NB4 (cell line): ENCODE measurements around the gene PPP1R2B.
A peak's percentile ranks its signal among the peaks of the same experiment; 100 is the strongest.

Source experiments
- DNase-seq: peaks from one replicate; pipeline ENCODE4 v3.0.0; 2010; ENCODE audit warnings: low read depth
- H3K4me3 ChIP-seq: one replicate; pipeline ENCODE4 v1.5.1; 2011; ENCODE audit warnings: mild to moderate bottlenecking, low read depth, low read length, moderate library complexity
- CTCF ChIP-seq: IDR thresholded peaks from one replicate; pipeline ENCODE4 v1.5.1; 2012; ENCODE audit warnings: low read depth, low read length
- MAX ChIP-seq: IDR thresholded peaks from 2 replicates; pipeline ENCODE4 v1.6.1; 2011; ENCODE audit warnings: low read depth, low read length
- MYC ChIP-seq: IDR thresholded peaks from 2 replicates; pipeline ENCODE4 v1.6.1; 2011; ENCODE audit warnings: low read depth, low read length
- POLR2A ChIP-seq: IDR thresholded peaks from 2 replicates; pipeline ENCODE4 v1.6.1; 2011; ENCODE audit warnings: mild to moderate bottlenecking; ENCODE audit not compliant: insufficient read length; ENCODE audit errors: extremely low read depth

PPP1R2B gene

GRCh38 chr5:156850206-156850751 lies at the start of gene PPP1R2B:
Gene PPP1R2B, plus strand, starts transcription at chr5:156850295. Its CDS starts 268 bp downstream, at chr5:156850563.
- DNase-seq, result no peak
- H3K4me3 ChIP-seq, result no peak within 1 kb of the TSS
- TF ChIP-seq MAX, result no peak
- no peak for TF ChIP-seq POLR2A
- TF ChIP-seq MYC, result no peak
- TF ChIP-seq CTCF, result no peak

GRCh38 chr5:156800929-156801328 lies 49.2 kb upstream of the PPP1R2B start:
- H3K4me3 ChIP-seq, result no peak overlapping the region
- DNase-seq, result no peak
- no peak for TF ChIP-seq MAX
- TF ChIP-seq POLR2A, result no peak
- TF ChIP-seq CTCF, result no peak
- no peak for TF ChIP-seq MYC

GRCh38 chr5:156802501-156802900 lies 47.6 kb upstream of the PPP1R2B start:
- no peak for DNase-seq
- TF ChIP-seq MAX (no peak), POLR2A (no peak), CTCF (no peak), MYC (no peak)
- no peak overlapping the region for H3K4me3 ChIP-seq

- no peak overlapping the region for H3K4me3 ChIP-seq
- no peak for DNase-seq
- TF ChIP-seq POLR2A, result no peak
- TF ChIP-seq MAX, result no peak
- TF ChIP-seq MYC, result no peak
- no peak for TF ChIP-seq CTCF
Observed at GRCh38 chr5:156803404-156803803, 46.7 kb upstream of the PPP1R2B start.

GRCh38 chr5:156812959-156813358 lies 37.1 kb upstream of the PPP1R2B start:
- no peak for TF ChIP-seq MAX
- no peak overlapping the region for H3K4me3 ChIP-seq
- DNase-seq, result no peak

- peak; percentile 37 for DNase-seq
- no peak overlapping the region for H3K4me3 ChIP-seq
- no peak for TF ChIP-seq POLR2A
- peak; percentile 28 for TF ChIP-seq CTCF
Observed at GRCh38 chr5:156815988-156816599, 34.0 kb upstream of the PPP1R2B start.
